Stromal cell of bone marrow (primary cell): ENCODE results near the gene FLOT1.
A peak's percentile ranks its signal among the peaks of the same experiment; 100 is the strongest.

Experiments
- DNase-seq: peaks from one replicate; pipeline ENCODE4 v3.0.0-alpha.2; 2012; ENCODE audit warnings: low read depth

Gene FLOT1, protein sequence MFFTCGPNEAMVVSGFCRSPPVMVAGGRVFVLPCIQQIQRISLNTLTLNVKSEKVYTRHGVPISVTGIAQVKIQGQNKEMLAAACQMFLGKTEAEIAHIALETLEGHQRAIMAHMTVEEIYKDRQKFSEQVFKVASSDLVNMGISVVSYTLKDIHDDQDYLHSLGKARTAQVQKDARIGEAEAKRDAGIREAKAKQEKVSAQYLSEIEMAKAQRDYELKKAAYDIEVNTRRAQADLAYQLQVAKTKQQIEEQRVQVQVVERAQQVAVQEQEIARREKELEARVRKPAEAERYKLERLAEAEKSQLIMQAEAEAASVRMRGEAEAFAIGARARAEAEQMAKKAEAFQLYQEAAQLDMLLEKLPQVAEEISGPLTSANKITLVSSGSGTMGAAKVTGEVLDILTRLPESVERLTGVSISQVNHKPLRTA

DNA sequence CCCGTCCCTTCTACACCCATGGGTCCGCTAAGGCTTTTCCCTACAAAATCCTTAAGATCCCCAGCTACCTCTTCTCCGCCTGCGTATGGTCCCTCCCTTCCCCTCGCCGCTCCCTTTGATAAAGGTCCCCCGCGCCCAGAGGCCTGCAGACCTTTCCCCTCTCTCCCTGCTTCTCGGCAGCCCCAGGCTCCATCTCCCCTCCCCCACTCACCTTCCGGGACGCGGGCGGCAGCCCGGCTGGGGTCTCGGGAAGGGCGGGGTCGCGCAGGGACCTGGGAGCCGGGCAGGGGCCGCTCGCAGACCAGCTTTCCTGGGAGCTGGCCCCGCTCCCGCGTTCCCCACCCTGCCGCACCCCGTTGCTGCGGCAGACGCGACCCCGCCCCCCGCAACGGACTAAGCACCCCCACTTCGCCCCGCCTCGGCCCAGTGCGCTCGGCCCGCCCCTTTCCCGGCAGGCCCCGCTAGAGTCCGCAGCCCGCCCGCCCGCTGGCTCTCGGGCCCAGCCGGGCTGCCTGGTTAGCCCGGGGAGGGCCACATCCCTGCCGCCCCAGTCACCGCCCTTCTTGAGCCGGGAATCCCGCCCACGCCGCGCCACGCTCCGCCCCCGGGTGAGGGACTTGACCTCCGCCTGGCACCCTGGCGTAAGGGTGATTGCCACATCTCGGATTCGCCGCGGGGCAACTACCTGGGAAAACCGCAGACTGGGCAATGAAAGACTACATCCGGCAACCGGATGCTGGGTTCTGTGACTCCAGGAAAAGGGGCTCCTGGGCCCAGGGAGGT, at the start of gene FLOT1:
FLOT1 (minus strand) TSS at position 372 of the 783 bp plus-strand sequence. CDS start 498 bp downstream, outside the sequence.
- DNase-seq, result peak; percentile 94

GRCh38 chr6:30790724-30791383, 48.4 kb upstream of the FLOT1 start:
- no peak for DNase-seq

DNA sequence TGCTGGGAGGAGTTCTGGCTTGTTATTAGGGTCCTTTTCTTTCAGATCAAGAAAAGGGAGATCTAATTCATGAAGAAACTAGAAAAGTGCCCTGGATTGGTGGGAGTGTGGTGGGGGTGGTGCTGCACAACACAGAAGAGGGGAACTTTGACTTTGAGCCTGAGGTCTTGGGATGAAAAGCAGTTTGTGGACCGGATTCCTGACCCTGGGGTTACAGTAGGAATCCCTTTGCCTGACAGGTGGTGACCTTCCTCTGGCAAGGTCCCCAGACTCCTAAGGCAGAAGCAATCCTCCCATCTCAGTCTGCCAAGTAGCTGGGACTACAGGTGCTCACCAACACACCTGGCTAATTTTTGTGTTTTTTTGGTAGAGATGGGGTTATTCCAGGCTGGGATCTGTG, 47.1 kb upstream of the FLOT1 start:
- no peak for DNase-seq

DNA sequence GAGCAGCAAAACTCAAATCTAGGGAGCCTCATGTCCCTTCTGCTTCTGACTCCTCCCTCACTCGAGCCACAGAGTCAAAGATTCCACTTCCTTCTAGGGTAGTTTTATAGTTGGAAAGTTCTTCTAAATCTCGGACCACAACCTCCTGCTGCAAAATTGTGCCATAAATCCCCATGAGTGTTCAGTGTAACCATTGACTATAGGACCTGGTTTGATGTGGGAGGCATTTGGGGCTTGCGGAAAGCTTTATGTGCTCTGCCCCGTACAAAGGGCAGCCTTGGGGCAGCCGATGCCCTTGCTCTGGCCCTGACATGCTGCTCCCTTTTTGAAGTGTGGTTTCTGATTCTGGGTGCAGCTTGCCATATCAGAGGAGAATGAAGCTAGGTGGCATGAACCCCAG, 45.5 kb upstream of the FLOT1 start:
- peak; percentile 79 for DNase-seq

- DNase-seq, result peak; percentile 78
Measured at GRCh38 chr6:30782425-30783014, 40.0 kb upstream of the FLOT1 start.

DNA sequence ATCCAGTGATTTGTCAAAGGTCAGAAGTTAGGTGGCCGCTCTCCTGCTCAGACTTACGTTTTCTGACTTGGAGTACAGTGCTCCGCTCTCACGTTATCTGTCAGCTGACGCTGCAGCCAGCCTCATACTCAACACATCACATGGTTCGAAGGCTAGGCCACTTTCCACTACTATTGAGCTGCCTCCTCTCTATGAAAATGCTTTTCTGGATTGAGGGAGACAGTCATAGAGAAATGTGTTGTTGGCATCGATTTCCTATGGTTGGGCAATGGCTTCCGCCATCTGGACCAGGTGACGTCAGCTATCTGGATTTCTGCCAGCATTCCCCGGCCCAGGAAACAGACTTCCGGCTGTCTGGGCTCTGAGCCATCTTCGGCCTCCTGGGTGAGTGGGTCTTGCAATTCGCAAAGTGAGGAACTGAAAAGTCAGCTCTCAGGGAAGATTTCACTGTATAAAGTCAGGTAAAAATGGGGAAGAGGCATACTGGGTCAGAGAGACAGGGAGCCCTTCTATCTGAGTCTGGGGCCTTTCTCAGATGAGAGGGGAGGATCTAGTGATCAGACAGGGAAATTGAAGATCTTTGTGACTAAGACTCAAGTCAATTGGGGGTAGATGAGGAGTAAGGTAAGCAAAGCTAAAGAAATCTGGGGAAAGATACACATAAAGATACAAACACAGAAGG, 39.4 kb upstream of the FLOT1 start:
- peak; percentile 98 for DNase-seq

DNA sequence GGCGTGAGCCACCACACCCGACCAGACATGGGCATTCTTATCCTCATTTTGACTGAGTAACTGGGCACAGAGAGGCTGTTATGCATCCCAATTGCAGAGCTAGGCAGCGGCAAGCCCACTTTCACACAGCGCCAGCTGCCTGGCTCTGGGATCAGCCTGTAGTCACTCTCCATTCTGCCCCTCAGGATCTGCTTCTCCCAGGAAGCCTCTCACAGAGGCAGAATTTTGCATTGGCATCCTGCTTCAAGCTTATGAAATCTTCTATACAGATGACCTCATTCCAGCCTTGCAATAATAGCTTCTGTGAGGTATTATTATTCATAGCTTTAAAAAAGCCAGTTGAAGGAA, 38.9 kb upstream of the FLOT1 start:
- DNase-seq, result no peak

- no peak for DNase-seq
Measured at GRCh38 chr6:30780642-30780920, 38.1 kb upstream of the FLOT1 start.

GRCh38 chr6:30779850-30780641, 37.6 kb upstream of the FLOT1 start:
- no peak for DNase-seq

GRCh38 chr6:30778001-30778635, 35.6 kb upstream of the FLOT1 start:
- DNase-seq, result no peak

GRCh38 chr6:30777155-30777485, 34.6 kb upstream of the FLOT1 start:
- no peak for DNase-seq

GRCh38 chr6:30776390-30777154, 34.1 kb upstream of the FLOT1 start:
- DNase-seq, result no peak

- DNase-seq, result no peak
Measured at GRCh38 chr6:30775104-30775503, 32.6 kb upstream of the FLOT1 start.

GRCh38 chr6:30774701-30775100, 32.2 kb upstream of the FLOT1 start:
- DNase-seq, result no peak

DNA sequence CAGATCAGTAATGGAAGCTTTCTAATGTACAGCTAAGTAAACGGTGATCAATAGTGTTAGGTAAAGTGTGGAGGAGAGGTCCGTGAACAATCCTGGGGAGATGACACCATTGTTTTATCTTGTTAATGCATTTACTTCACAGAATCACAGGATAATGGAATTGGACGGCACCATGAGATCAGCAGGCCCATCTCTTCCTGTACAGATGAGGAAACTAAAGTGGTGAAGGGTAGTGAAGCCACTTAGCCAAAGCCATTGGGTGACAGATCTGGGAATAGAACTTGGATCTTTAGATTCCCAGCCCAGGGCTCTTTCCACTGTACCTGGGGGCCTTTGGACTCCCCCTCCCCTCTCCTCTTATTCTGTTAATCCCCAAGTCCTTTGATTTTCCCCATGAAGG, 28.1 kb upstream of the FLOT1 start:
- no peak for DNase-seq

- no peak for DNase-seq
Measured at GRCh38 chr6:30769853-30770524, 27.5 kb upstream of the FLOT1 start.

GRCh38 chr6:30769088-30769852, 26.8 kb upstream of the FLOT1 start:
- DNase-seq, result peak; percentile 84

DNA sequence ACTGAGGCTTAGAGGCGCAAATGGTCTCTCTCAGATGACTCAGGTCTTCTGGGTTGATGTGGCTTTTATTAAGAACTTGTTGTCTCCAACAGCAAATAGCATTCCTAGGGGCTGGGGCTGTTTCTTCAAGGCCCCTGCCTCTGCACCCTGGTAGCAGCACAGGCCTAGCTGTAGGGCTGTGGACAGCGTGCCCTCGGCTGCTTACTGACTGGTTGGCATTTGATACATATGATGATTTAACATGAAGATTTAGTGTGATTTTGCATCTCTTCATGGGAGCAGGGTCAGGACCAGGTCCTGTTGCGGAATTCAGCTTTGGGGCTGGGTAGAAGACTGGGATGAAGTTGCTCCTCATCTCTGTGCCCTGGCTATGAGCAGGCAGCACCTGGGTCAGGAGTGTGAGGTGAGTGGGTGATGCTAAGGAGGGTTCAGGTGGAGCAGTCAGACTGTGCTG, 26.2 kb upstream of the FLOT1 start:
- DNase-seq, result no peak

DNA sequence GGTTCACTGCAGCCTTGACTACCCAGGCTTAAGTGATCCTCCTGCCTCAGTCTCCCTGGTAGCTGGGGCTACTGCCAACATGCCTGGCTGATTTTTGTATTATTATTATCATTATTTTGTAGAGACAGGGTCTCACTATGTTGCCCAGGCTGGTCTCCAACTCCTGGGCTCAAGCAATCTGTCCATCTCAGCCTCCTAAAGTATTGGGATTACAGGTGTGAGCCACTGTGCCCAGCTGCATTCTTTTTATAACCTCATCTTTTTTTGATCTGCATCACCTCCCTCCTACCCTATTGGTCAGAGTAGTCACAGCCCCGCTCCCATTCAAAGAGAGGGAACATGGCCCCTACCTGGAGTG, 25.4 kb upstream of the FLOT1 start:
- DNase-seq, result no peak
